Upper lobe of left lung (tissue), 6 donors: Measurements from ENCODE around the gene GP1BA. TPM values are rescaled to one million over a fixed set of nuclear protein-coding genes. Genes with fewer than 3 reads are reported as not detected.
"Not testable (repeated sequence)": the region's sequence is repeated elsewhere in the genome, so short reads cannot be mapped to it uniquely, and the experiment has no call there.

ENCODE experiments used
- ATAC-seq, 2 donors: fragments of 200-7000 bp; cut with Tn5 transposase; one replicate each; pipeline ENCODE4 v1.9.1; 2022; ENCODE audit warnings: mild to moderate bottlenecking in 2 of 2, moderate library complexity in 2 of 2; ENCODE audit not compliant: low FRiP score in 2 of 2
- DNase-seq, 2 donors: peaks; one replicate each; pipeline ENCODE4 v3.0.0-alpha.2; 2019 to 2020
- H3K27ac ChIP-seq, 4 donors: fragments of 200-600 bp; sonication (generic); one replicate each; pipeline ENCODE4 v1.5.1; 2016 to 2019
- H3K27me3 ChIP-seq, 4 donors: fragments of 200-600 bp; sonication (generic); one replicate each; pipeline ENCODE4 v1.5.1; 2017 to 2019
- H3K36me3 ChIP-seq, 4 donors: fragments of 200-600 bp; sonication (generic); one replicate each; pipeline ENCODE4 v1.5.1; 2016 to 2019
- H3K4me1 ChIP-seq, 4 donors: fragments of 200-600 bp; sonication (generic); one replicate each; pipeline ENCODE4 v1.5.1; 2018 to 2019
- H3K4me3 ChIP-seq, 4 donors: fragments of 200-600 bp; sonication (generic); one replicate each; pipeline ENCODE4 v1.5.1; 2017 to 2019; ENCODE audit warnings: mild to moderate bottlenecking in 2 of 4, moderate library complexity in 1 of 4
- H3K9me3 ChIP-seq, 4 donors: fragments of 200-600 bp; sonication (generic); one replicate each; pipeline ENCODE4 v1.5.1; 2018 to 2019
- EP300 ChIP-seq, 4 donors: sonication (generic); formaldehyde crosslinking; IDR thresholded peaks; one replicate each; pipeline ENCODE4 v1.5.1; 2017; ENCODE audit warnings: antibody characterized with exemption in 4 of 4, control low read depth in 2 of 4
- POLR2A ChIP-seq, 4 donors: fragments of 450-650 bp; IDR thresholded peaks; one replicate each; pipeline ENCODE4 v1.5.1; 2016 to 2017; ENCODE audit warnings: antibody characterized with exemption in 4 of 4, mild to moderate bottlenecking in 2 of 4
- POLR2AphosphoS5 ChIP-seq, 2 donors: sonication (generic); formaldehyde crosslinking; IDR thresholded peaks; one replicate each; pipeline ENCODE4 v1.5.1; 2017; ENCODE audit warnings: antibody characterized with exemption in 2 of 2
- WGBS, 2 donors: methylation state at CpG; one replicate each; pipeline ENCODE4 v1.1.5; 2017 to 2018; 5-methylcytosine and 5-hydroxymethylcytosine counted together
- total RNA-seq, 6 donors: library from RNA; depleted of rRNA in 4 of 6; stranded (reverse); fragments of >200 nt in 4 of 6; gene quantifications; one replicate each; pipeline versions ENCODE4 v1.1.0 to v1.2.1, GENCODE V29; 2016 to 2021
- TF ChIP-seq, protein P1 (sequence below), 6 experiments: fragments of 450-650 bp in 4 of 6; fragments of 200-600 bp in 2 of 6; sonication (generic) in 2 of 6; IDR thresholded peaks; one replicate each; pipeline ENCODE4 v1.5.1; 2016 to 2019; ENCODE audit warnings: antibody characterized with exemption in 6 of 6
- donor health status: DM: no; HTN: no; CAD: no; lungs with moderate emphysema.
- donor health status: DM: no; HTN: yes; CAD: no; lungs with severe emphysema.

Gene GP1BA
- total RNA-seq, 6 donors from 2014 or later = 0.23 to 1.4 (median 0.59) TPM; not detected in 1

DNA sequence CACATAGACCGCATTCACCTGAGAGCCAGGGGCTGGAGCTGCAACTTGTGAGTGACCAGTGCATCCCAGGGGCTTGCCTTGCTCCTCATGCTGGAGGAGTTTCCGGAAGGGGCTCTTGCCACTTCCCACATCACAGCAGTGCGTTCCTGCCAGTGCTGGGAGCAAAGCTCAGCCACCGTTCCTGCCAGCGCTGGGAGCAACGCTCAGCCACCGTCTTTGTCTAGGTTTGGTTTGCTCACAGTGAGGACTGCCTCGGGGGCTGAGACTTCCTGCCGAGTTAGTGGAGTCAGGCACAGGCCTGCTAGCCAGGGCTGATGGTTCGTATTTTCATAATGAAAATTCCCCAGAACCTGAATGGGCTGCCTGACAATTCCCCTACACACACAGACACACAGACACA is 23.8 kb upstream of the GP1BA start:
- Histone ChIP-seq H3K27me3 (no peaks in the 10 kb centered on the region), H3K4me3 (no peak overlapping the region), H3K9me3 (no peaks in the 10 kb centered on the region), H3K4me1 (peaks cover 11 to 21% (median 14%) of the 10 kb centered on the region in 4 donors), H3K36me3 (no peaks in the 10 kb centered on the region), H3K27ac (peak overlapping the region; percentile 26 to 79 (median 68))
- peak in 1 of 2 donors; percentile 15 for ATAC-seq
- TF ChIP-seq POLR2A (IDR thresholded peaks at IDR 0.05) (no peak), EP300 (IDR thresholded peaks at IDR 0.05) (no peak), POLR2AphosphoS5 (IDR thresholded peaks at IDR 0.05) (no peak)
- TF ChIP-seq, protein P1, sequence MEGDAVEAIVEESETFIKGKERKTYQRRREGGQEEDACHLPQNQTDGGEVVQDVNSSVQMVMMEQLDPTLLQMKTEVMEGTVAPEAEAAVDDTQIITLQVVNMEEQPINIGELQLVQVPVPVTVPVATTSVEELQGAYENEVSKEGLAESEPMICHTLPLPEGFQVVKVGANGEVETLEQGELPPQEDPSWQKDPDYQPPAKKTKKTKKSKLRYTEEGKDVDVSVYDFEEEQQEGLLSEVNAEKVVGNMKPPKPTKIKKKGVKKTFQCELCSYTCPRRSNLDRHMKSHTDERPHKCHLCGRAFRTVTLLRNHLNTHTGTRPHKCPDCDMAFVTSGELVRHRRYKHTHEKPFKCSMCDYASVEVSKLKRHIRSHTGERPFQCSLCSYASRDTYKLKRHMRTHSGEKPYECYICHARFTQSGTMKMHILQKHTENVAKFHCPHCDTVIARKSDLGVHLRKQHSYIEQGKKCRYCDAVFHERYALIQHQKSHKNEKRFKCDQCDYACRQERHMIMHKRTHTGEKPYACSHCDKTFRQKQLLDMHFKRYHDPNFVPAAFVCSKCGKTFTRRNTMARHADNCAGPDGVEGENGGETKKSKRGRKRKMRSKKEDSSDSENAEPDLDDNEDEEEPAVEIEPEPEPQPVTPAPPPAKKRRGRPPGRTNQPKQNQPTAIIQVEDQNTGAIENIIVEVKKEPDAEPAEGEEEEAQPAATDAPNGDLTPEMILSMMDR (IDR thresholded peaks at IDR 0.05) = no peak
- 63 to 88% methylated on average over 1 to 10 of the region's 10 CpGs for WGBS, 2 donors
- DNase-seq = no peak

DNA sequence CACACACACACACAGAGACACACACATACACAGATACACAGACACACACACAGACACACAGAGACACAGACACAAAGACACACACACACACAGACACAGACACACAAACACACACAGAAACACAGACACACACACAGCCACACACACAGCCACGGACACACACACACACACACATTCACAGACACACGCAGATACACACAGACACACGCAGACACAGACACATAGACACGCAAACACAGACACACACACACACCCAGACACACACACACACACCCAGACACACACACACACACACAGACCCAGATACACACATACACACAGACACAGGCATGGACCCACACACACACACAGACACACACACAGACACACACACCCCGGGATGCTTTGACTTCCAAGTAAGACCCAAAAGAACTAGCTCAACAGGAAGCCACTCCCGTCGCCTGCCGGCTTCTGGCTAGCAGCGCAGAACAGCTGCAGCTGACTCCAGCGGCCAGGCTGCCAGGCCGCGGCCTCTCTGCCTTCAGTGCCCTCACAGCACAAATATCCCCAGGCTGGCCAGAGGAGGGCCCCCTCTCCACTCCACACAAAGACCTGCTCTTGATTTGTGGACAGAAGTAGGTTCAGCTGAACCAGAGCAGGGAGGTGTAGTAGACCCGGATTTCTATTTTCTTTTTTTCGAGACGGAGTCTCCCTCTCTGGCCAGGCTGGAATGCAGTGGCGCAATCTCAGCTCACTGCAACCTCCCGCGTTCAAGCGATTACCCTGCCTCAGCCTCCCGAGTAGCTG is 23.2 kb upstream of the GP1BA start:
- H3K27ac ChIP-seq = peak overlapping the region; percentile 63 to 79 (median 75)
- no peaks in the 10 kb centered on the region for H3K9me3 ChIP-seq
- H3K27me3 ChIP-seq = no peaks in the 10 kb centered on the region
- H3K4me3 ChIP-seq = no peak overlapping the region
- no peaks in the 10 kb centered on the region for H3K36me3 ChIP-seq
- DNase-seq (peak; percentile 92 to 94), ATAC-seq (peak; percentile 96 to 99)
- H3K4me1 ChIP-seq = peaks cover 9 to 18% (median 10%) of the 10 kb centered on the region in 4 donors
- 21% methylated on average over 14 to 20 of the region's 20 CpGs for WGBS, 2 donors
- TF ChIP-seq POLR2AphosphoS5 (IDR thresholded peaks at IDR 0.05) (peak in 1 of 2 donors; percentile 41), EP300 (IDR thresholded peaks at IDR 0.05) (no peak), POLR2A (IDR thresholded peaks at IDR 0.05) (peak in 1 of 4 donors; percentile 13)
- TF ChIP-seq, protein P1 (IDR thresholded peaks at IDR 0.05) = peak; percentile 87 to 96 (median 95)

DNA sequence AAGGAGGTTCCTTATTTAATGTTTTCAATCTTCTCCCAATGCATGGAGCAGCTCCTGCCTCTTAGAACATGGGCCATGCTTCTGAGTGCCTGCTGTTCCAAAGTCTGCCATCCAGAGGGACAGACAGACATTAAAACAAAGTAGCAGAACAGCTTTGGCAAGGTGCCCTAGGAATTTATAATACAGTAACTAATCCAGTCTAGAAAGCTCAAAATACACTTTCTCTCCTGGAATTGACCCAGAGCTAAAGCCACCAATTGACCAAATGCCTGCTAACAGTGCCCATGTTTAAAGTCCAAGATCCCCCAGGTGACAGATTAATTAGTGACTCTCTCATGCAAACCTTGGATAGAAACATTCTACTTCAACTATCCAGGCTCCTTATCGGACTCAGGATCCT is 18.1 kb upstream of the GP1BA start:
- H3K4me3 ChIP-seq = no peak overlapping the region
- ATAC-seq = no peak
- TF ChIP-seq POLR2AphosphoS5 (IDR thresholded peaks at IDR 0.05) (no peak), POLR2A (IDR thresholded peaks at IDR 0.05) (no peak), EP300 (IDR thresholded peaks at IDR 0.05) (no peak)
- TF ChIP-seq, protein P1 (IDR thresholded peaks at IDR 0.05) = no peak
- no peaks in the 10 kb centered on the region for H3K36me3 ChIP-seq
- no peaks in the 10 kb centered on the region for H3K27me3 ChIP-seq
- no peak overlapping the region for H3K27ac ChIP-seq
- no peak for DNase-seq
- H3K4me1 ChIP-seq = peaks cover 6 to 10% (median 7%) of the 10 kb centered on the region in 4 donors
- H3K9me3 ChIP-seq = no peaks in the 10 kb centered on the region
- WGBS, 2 donors = 63 to 86% methylated on average over 1 of the region's 1 CpG

DNA sequence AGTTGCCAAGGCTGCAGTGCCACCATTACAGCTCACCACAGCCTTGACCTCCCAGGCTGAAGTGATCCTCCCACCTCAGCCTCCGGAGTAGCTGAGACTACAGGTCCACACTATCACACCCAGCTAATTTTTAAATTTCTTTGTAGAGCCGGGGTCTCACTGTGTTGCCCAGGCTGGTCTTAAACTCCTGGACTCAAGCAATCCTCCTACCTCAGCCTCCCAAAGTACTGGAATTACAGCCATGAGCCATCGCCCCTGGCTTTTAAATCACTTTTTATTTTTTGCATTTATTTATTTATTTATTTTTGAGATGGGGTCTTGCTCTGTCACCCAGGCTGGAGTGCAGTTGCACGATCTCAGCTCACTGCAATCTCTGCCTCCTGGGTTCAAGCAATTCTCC is 17.5 kb upstream of the GP1BA start:
- H3K27me3 ChIP-seq, DNase-seq, H3K36me3 ChIP-seq, H3K4me3 ChIP-seq, H3K27ac ChIP-seq, H3K9me3 ChIP-seq, ATAC-seq, H3K4me1 ChIP-seq: not testable (repeated sequence)
- WGBS, 2 donors = 92 to 96% methylated on average over 4 of the region's 4 CpGs

DNA sequence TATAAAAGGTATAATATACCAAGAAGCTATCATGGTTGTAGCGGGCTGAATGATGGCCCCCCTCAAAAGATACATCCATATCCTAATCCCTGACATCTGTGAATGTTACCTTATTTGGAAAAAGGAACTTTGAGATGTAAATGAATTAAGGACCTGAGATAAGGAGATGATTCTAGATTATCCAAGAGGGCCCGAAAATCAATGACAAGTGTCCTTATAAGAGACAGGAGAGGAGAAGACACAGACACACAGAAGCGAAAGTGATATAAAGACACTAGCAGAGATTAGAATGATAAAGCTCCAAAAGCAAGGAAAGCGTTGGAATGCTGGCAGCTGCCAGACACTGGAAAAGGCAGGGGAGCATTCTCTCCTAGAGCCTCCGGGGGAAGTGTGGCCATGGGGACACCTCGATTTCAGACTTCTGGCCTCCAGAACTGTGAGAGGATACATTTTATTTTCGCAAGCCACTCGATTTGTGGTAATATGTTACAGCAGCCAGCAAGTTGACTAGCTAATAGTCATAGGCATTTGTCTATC is 12.5 kb upstream of the GP1BA start:
- no peak for DNase-seq
- no peak for TF ChIP-seq POLR2AphosphoS5 (IDR thresholded peaks at IDR 0.05)
- TF ChIP-seq POLR2A (IDR thresholded peaks at IDR 0.05) = no peak
- no peak for TF ChIP-seq EP300 (IDR thresholded peaks at IDR 0.05)
- TF ChIP-seq, protein P1 (IDR thresholded peaks at IDR 0.05) = no peak
- Histone ChIP-seq H3K4me3 (no peak overlapping the region), H3K9me3 (no peaks in the 10 kb centered on the region), H3K27ac (no peak overlapping the region), H3K36me3 (no peaks in the 10 kb centered on the region), H3K27me3 (no peaks in the 10 kb centered on the region), H3K4me1 (peaks cover 0 to 10% (median 3%) of the 10 kb centered on the region in 4 donors)
- no peak for ATAC-seq
- WGBS, 2 donors = 59 to 63% methylated on average over 8 of the region's 8 CpGs
